ENCODE data around the gene CAPNS1.

The CAPNS1 gene

DNA sequence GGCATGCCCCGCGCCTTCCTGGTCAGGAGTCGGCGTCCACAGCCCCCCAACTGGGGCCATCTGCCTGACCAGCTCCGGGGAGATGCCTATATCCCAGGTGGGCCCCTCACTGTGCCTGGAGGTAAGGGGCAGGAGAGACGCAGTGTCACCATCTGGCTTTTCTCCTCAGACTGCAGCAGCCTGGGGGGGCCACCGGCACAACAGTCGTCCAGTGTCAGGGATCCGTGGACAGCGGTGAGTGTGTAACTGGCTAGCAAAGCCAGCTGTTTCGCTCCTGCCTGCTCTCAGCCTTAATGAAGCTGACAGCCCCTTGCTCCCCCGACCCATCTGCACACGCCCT lies 28.7 kb upstream of the CAPNS1 start:
- TF ChIP-seq, protein P1, sequence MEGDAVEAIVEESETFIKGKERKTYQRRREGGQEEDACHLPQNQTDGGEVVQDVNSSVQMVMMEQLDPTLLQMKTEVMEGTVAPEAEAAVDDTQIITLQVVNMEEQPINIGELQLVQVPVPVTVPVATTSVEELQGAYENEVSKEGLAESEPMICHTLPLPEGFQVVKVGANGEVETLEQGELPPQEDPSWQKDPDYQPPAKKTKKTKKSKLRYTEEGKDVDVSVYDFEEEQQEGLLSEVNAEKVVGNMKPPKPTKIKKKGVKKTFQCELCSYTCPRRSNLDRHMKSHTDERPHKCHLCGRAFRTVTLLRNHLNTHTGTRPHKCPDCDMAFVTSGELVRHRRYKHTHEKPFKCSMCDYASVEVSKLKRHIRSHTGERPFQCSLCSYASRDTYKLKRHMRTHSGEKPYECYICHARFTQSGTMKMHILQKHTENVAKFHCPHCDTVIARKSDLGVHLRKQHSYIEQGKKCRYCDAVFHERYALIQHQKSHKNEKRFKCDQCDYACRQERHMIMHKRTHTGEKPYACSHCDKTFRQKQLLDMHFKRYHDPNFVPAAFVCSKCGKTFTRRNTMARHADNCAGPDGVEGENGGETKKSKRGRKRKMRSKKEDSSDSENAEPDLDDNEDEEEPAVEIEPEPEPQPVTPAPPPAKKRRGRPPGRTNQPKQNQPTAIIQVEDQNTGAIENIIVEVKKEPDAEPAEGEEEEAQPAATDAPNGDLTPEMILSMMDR (IDR thresholded peaks at IDR 0.05; ENCODE audit: insufficient read depth, low read length, poor library complexity, severe bottlenecking): no peak
- Histone ChIP-seq H3K27me3 (replicated peaks; ENCODE audit: control insufficient read depth, insufficient read depth, low read length) (no peaks in the 10 kb centered on the region), H3K36me3 (ENCODE audit: control insufficient read depth, insufficient read depth, low read length) (peaks cover 8% of the 10 kb centered on the region), H3K4me3 (replicated peaks; ENCODE audit: low read depth, low read length) (no peak overlapping the region)
- DNase-seq (ENCODE audit: extremely low read depth, insufficient read length): no peak

DNA sequence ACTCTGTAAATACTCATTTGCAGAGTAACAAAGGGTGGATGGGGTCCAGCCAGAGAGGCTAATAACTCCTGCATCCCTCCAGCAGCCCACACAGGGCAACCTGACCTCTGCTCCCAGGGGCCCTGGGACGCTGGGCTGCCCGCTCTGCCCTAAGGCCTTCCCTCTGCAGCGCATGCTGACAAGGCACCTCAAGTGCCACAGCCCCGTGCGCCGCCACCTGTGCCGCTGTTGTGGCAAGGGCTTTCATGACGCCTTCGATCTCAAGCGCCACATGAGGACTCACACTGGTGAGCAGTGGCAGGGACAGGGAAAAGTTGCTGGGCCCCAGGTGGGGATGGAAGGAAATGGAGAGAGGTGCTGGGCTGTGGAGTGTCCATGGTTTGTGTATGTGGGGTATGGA lies 27.2 kb upstream of the CAPNS1 start:
- H3K4me3 ChIP-seq (replicated peaks; ENCODE audit: low read depth, low read length): no peak overlapping the region
- H3K36me3 ChIP-seq (ENCODE audit: control insufficient read depth, insufficient read depth, low read length): peaks cover 8% of the 10 kb centered on the region
- no peak for DNase-seq (ENCODE audit: extremely low read depth, insufficient read length)
- TF ChIP-seq, protein P1 (IDR thresholded peaks at IDR 0.05; ENCODE audit: insufficient read depth, low read length, poor library complexity, severe bottlenecking): no peak
- no peaks in the 10 kb centered on the region for H3K27me3 ChIP-seq (replicated peaks; ENCODE audit: control insufficient read depth, insufficient read depth, low read length)

DNA sequence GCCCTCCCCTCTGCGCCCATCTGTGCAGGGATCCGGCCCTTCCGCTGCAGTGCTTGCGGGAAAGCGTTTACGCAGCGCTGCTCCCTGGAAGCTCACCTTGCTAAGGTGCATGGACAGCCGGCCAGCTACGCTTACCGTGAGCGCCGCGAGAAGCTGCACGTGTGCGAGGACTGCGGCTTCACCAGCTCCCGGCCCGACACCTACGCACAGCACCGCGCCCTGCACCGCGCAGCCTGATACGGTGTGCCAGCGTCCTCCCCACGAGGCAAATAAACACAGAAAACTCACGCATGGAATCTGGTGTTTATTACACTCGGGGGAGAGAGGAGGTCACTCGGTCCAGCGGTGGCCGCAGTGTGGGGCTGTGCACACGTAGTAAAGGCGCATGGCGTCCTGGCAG lies 26.4 kb upstream of the CAPNS1 start:
- DNase-seq (ENCODE audit: extremely low read depth, insufficient read length): no peak
- H3K4me3 ChIP-seq (replicated peaks; ENCODE audit: low read depth, low read length): peak overlapping the region; percentile 98
- H3K36me3 ChIP-seq (ENCODE audit: control insufficient read depth, insufficient read depth, low read length): peaks cover 9% of the 10 kb centered on the region
- TF ChIP-seq, protein P1 (IDR thresholded peaks at IDR 0.05; ENCODE audit: insufficient read depth, low read length, poor library complexity, severe bottlenecking): no peak
- no peaks in the 10 kb centered on the region for H3K27me3 ChIP-seq (replicated peaks; ENCODE audit: control insufficient read depth, insufficient read depth, low read length)

DNA sequence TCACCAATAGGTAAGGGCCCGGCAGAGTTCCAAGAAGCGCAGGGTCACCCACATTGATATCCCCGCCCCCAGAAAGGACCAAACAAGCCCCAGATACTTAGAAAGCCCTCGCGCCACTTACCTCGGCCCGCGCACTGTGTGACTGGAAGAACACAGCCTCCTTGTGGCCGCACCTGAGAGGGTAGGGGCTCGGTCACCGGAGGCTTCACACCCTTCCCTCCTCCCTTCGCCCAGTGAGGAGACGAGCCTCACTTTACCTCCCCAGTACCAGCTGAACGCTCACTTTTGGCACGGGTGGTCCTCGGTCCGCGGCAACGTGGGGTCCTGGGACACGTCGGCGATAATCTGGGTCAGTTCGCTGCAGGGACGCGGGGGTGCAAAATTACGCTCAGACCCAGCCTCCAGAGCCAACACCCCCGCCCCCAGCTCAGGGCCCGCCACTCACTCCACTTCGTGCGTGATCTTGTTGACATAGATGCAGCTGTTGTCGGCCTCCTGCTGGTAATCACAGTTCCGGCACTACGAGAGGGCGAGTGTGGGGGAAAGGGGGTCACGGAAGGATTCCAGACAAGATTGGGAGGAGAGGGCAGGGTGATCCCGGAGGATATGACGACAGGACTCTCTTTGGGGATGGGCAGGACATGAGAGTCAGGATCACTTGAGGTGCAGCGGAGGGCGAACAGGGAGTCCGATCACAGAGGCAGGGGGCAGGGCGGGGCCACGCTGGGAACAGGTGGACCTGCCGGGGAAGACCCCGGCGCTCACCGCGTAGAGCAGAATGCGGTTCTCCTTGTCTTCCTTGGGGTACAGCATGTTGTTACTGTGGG lies 25.8 kb upstream of the CAPNS1 start:
- TF ChIP-seq, protein P1 (IDR thresholded peaks at IDR 0.05; ENCODE audit: insufficient read depth, low read length, poor library complexity, severe bottlenecking): no peak
- peaks cover 10% of the 10 kb centered on the region for H3K36me3 ChIP-seq (ENCODE audit: control insufficient read depth, insufficient read depth, low read length)

DNA sequence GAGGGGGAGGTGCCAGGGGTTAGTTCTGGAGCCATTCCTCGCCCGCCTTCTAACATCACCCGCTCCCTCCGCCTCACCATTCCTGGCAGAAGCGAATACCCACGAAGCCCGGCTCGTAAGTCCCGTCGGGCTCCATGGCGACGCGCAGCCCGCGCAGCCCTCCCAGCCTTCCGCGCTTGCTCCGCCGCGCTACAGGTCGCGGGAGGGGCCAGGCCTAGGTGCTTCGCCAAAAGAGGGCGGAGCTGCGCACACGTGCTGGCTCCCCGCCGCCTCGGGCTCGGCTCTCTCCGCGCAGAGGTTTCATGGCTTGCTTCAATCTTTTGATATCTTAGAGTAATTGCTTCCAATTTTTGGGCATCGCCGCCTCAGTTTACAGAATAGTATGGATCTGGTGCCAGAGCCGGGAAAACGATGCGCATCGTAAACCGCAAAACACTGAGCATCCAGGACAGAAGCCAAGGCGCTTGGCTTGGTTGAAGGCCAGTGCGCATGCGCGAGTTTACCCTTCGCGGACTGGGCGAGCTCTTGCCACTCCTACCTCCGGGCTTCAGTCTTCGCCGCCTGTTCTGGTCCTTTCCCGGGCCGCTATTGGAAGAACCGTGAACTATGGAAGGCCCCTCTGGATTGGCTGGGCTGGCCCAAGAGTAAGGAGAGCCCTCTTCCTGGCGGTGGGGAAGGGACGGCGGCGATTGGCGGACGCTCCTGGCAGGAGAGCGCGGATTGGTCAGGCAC lies 25.0 kb upstream of the CAPNS1 start, which contains the start of gene POLR2I:
Gene POLR2I (minus strand): TSS at position 155 of the 732 bp plus-strand sequence. CDS start 19 bp downstream, at position 136.
- TF ChIP-seq, protein P1 (IDR thresholded peaks at IDR 0.05; ENCODE audit: insufficient read depth, low read length, poor library complexity, severe bottlenecking): no peak
- DNase-seq (ENCODE audit: extremely low read depth, insufficient read length): peak; percentile 99
- H3K36me3 ChIP-seq (ENCODE audit: control insufficient read depth, insufficient read depth, low read length): peaks cover 13% of the 10 kb centered on the region

More for the DNA sequence above, 25.8 kb upstream of the CAPNS1 start:
- Histone ChIP-seq H3K27me3 (replicated peaks; ENCODE audit: control insufficient read depth, insufficient read depth, low read length) (no peaks in the 10 kb centered on the region), H3K4me3 (replicated peaks; ENCODE audit: low read depth, low read length) (peak overlapping the region; percentile 98)
- DNase-seq (ENCODE audit: extremely low read depth, insufficient read length): no peak

More for the DNA sequence above, 25.0 kb upstream of the CAPNS1 start, which contains the start of gene POLR2I:
- peak within 1 kb of the TSS; percentile 98 for H3K4me3 ChIP-seq (replicated peaks; ENCODE audit: low read depth, low read length)
- no peaks in the 10 kb centered on the region for H3K27me3 ChIP-seq (replicated peaks; ENCODE audit: control insufficient read depth, insufficient read depth, low read length)
